ENCODE results near the gene PBX4.

PBX4 gene

GRCh38 chr19:19527674-19528625 lies 90.5 kb downstream of the PBX4 start:
- DNase-seq (ENCODE audit: extremely low read depth in 1 of 2, low read depth in 1 of 2), result no peak

GRCh38 chr19:19527371-19527656 lies 91.2 kb downstream of the PBX4 start:
- no peak for DNase-seq (ENCODE audit: extremely low read depth in 1 of 2, low read depth in 1 of 2)

GRCh38 chr19:19526581-19527370 lies 91.7 kb downstream of the PBX4 start:
- no peak for DNase-seq (ENCODE audit: extremely low read depth in 1 of 2, low read depth in 1 of 2)

- no peak for DNase-seq (ENCODE audit: extremely low read depth in 1 of 2, low read depth in 1 of 2)
Observed at GRCh38 chr19:19525611-19526380, 92.7 kb downstream of the PBX4 start.

- no peak for DNase-seq (ENCODE audit: extremely low read depth in 1 of 2, low read depth in 1 of 2)
Observed at GRCh38 chr19:19524053-19524452, 94.4 kb downstream of the PBX4 start.

GRCh38 chr19:19523177-19523576 lies 95.3 kb downstream of the PBX4 start:
- no peak for DNase-seq (ENCODE audit: extremely low read depth in 1 of 2, low read depth in 1 of 2)

GRCh38 chr19:19520989-19521388 lies 97.5 kb downstream of the PBX4 start:
- no peak for DNase-seq (ENCODE audit: extremely low read depth in 1 of 2, low read depth in 1 of 2)

GRCh38 chr19:19517235-19517619 lies 101.3 kb downstream of the PBX4 start:
- no peak for DNase-seq (ENCODE audit: extremely low read depth in 1 of 2, low read depth in 1 of 2)

- DNase-seq (ENCODE audit: extremely low read depth in 1 of 2, low read depth in 1 of 2), result peak; percentile 82 to 88
Observed at GRCh38 chr19:19515642-19516519, 102.6 kb downstream of the PBX4 start, which contains the start of gene NDUFA13. TSS of gene NDUFA13 (plus strand) at chr19:19516225. CDS start at chr19:19516239, 14 bp downstream.

- no peak for DNase-seq (ENCODE audit: extremely low read depth in 1 of 2, low read depth in 1 of 2)
Observed at GRCh38 chr19:19514881-19515641, 103.4 kb downstream of the PBX4 start, which contains the start of gene TSSK6. TSS of gene TSSK6 (minus strand) at chr19:19515548. CDS start at chr19:19515427, 121 bp downstream.

GRCh38 chr19:19514215-19514657 lies 104.3 kb downstream of the PBX4 start:
- DNase-seq (ENCODE audit: extremely low read depth in 1 of 2, low read depth in 1 of 2), result no peak

GRCh38 chr19:19513682-19514081 lies 104.8 kb downstream of the PBX4 start:
- DNase-seq (ENCODE audit: extremely low read depth in 1 of 2, low read depth in 1 of 2), result no peak

Measured in activated CD8-positive, alpha-beta memory T cell treated with anti-CD3 and anti-CD28 coated beads for 1 hour (primary cell).